ENCODE data around the gene MYH16. TPM values are rescaled to one million over a fixed set of nuclear protein-coding genes. Genes with fewer than 3 reads are reported as not detected.
"Not testable (repeated sequence)": the region's sequence is repeated elsewhere in the genome, so short reads cannot be mapped to it uniquely, and the experiment has no call there.

Gene MYH16
- total and polyA plus RNA-seq, 2 experiments from 2014 or later = not detected

DNA sequence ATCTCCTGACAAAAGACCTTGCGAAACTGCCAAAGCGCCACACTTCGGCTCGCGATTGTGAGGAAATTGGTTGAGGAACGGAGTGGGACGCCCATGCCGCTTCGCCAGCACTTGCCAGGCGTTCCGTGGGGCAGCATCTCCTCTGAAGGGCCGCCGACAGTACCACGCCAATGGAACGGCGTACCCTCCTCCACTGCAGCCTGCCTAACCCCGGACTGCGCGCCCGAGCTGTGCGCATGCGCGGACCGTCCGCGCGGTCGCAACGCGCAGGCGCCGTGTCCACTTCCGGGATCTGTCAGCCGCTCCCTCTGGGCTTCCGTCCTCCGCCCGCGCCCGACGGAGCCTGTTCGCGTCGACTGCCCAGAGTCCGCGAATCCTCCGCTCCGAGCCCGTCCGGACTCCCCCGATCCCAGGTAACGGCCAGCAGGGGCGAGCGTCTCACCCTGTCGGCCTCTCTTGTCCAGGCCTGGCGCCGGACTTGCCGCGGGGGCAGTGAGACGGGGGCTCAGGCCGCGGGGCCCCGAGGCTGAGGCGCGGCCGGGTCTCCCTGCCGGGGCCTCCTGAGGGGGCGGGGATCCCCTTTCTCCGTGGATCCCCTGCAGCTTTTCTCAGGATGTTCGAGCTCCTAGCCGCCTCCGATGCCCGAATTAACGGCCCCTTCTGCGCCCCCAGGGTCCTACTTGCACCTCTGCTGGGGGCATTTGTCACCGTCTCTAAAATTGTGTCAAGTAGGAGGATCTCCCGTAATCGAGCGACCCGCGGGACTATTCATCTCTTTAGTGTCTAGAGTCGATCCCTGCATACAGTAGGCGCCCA is 53.2 kb downstream of the MYH16 start, which contains the start of gene ARPC1A:
TSS of gene ARPC1A (plus strand) at position 307 of the 816 bp plus-strand sequence. CDS start 7,456 bp downstream, outside the sequence.
- Histone ChIP-seq H3K4me3 (peak within 1 kb of the TSS; percentile 99), H3K9me3 (ENCODE audit: low read depth) (no peaks in the 10 kb centered on the region), H3K9ac (peak within 1 kb of the TSS; percentile 98), H2AFZ (peak within 1 kb of the TSS; percentile 88), H3F3A (ENCODE audit: insufficient read depth) (peaks cover 38% of the 10 kb centered on the region), H3K4me1 (ENCODE audit: insufficient read depth) (peaks cover 38% of the 10 kb centered on the region), H3K79me2 (ENCODE audit: insufficient read depth) (peaks cover 57% of the 10 kb centered on the region), H4K20me1 (ENCODE audit: insufficient read depth) (0 out of 2 replicates have a peak, but pooled peaks cover 4% of the 10 kb centered on the region), H3K27ac (peak within 1 kb of the TSS; percentile 82), H3K4me2 (ENCODE audit: unreplicated experiment) (peak within 1 kb of the TSS; percentile 98), H3K9me2 (ENCODE audit: insufficient read depth) (no peaks in the 10 kb centered on the region), H3K36me3 (ENCODE audit: low read depth) (no peaks in the 10 kb centered on the region), H3K27me3 (replicated peaks; ENCODE audit: insufficient read depth) (no peaks in the 10 kb centered on the region)
- 1% methylated on average over 69 to 80 of the region's 82 CpGs for WGBS, 2 experiments (ENCODE audit: low coverage in 1 of 2, low lambda C conversion rate in 2 of 2, missing lambda C conversion rate in 2 of 2)
- in situ Hi-C loops (cut with MboI) = no loop called here
- DNase-seq = peak; percentile 99
- TF ChIP-seq EZH2 (IDR thresholded peaks at IDR 0.05; ENCODE audit: insufficient read depth, poor library complexity, severe bottlenecking) = no peak
- no peak for TF ChIP-seq EZH2phosphoT487 (IDR thresholded peaks at IDR 0.05; ENCODE audit: insufficient read depth, low read depth)

GRCh38 chr7:99326408-99326782 is 53.8 kb downstream of the MYH16 start:
- H3K9me3 ChIP-seq (ENCODE audit: low read depth) = no peaks in the 10 kb centered on the region
- peak overlapping the region; percentile 98 for H3K4me2 ChIP-seq (ENCODE audit: unreplicated experiment)
- DNase-seq = peak; percentile 40
- H3K79me2 ChIP-seq (ENCODE audit: insufficient read depth) = peaks cover 59% of the 10 kb centered on the region
- H3F3A ChIP-seq (ENCODE audit: insufficient read depth) = peaks cover 44% of the 10 kb centered on the region
- peak overlapping the region; percentile 82 for H3K27ac ChIP-seq
- peak overlapping the region; percentile 99 for H3K4me3 ChIP-seq
- H3K36me3 ChIP-seq (ENCODE audit: low read depth) = no peaks in the 10 kb centered on the region
- H3K9me2 ChIP-seq (ENCODE audit: insufficient read depth) = no peaks in the 10 kb centered on the region
- in situ Hi-C loops (cut with MboI) = no loop called here
- WGBS, 2 experiments (ENCODE audit: low coverage in 1 of 2, low lambda C conversion rate in 2 of 2, missing lambda C conversion rate in 2 of 2) = 2% methylated on average over 10 of the region's 10 CpGs
- 0 out of 2 replicates have a peak, but pooled peaks cover 4% of the 10 kb centered on the region for H4K20me1 ChIP-seq (ENCODE audit: insufficient read depth)
- H3K4me1 ChIP-seq (ENCODE audit: insufficient read depth) = peaks cover 44% of the 10 kb centered on the region
- TF ChIP-seq EZH2 (IDR thresholded peaks at IDR 0.05; ENCODE audit: insufficient read depth, poor library complexity, severe bottlenecking) (no peak), EZH2phosphoT487 (IDR thresholded peaks at IDR 0.05; ENCODE audit: insufficient read depth, low read depth) (no peak)
- peak overlapping the region; percentile 88 for H2AFZ ChIP-seq
- H3K9ac ChIP-seq = peak overlapping the region; percentile 98
- no peaks in the 10 kb centered on the region for H3K27me3 ChIP-seq (replicated peaks; ENCODE audit: insufficient read depth)

GRCh38 chr7:99330314-99330961 is 57.8 kb downstream of the MYH16 start:
- Histone ChIP-seq H3K4me2 (ENCODE audit: unreplicated experiment) (peak overlapping the region; percentile 81), H3K9ac (peak overlapping the region; percentile 62), H3K79me2 (ENCODE audit: insufficient read depth) (peaks cover 90% of the 10 kb centered on the region), H3K36me3 (ENCODE audit: low read depth) (peaks cover 23% of the 10 kb centered on the region), H3K4me3 (peak overlapping the region; percentile 47), H3F3A (ENCODE audit: insufficient read depth) (peaks cover 69% of the 10 kb centered on the region), H3K27ac (peak overlapping the region; percentile 82), H3K4me1 (ENCODE audit: insufficient read depth) (peaks cover 44% of the 10 kb centered on the region)
- H3K27me3 ChIP-seq (replicated peaks; ENCODE audit: insufficient read depth); H3K9me2 ChIP-seq (ENCODE audit: insufficient read depth); H4K20me1 ChIP-seq (ENCODE audit: insufficient read depth); H2AFZ ChIP-seq; in situ Hi-C loops (cut with MboI); H3K9me3 ChIP-seq (ENCODE audit: low read depth): not testable (repeated sequence)
- WGBS, 2 experiments (ENCODE audit: low coverage in 1 of 2, low lambda C conversion rate in 2 of 2, missing lambda C conversion rate in 2 of 2) = 44 to 48% methylated on average over 8 of the region's 8 CpGs
- DNase-seq = peak; percentile 92

DNA sequence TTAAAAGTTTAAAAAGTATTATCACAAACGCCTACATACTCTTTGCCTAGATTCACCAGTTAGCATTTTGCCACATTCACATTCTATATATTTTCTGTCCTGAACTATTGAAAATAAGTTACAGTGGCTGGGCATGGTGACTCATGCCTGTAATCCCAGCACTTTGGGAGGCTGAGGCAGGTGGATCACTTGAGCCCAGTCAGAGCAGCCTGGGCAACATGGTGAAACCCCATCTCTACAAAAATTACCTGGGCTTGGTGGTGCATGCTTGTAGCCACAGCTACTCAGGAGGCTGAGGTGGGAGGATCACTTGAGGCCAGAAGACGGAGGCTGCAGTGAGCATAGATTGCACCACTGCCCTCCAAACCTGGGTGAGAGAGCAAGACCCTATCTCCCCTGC is 58.4 kb downstream of the MYH16 start:
- peak overlapping the region; percentile 54 for H3K4me2 ChIP-seq (ENCODE audit: unreplicated experiment)
- 87 to 88% methylated on average over 2 of the region's 2 CpGs for WGBS, 2 experiments (ENCODE audit: low coverage in 1 of 2, low lambda C conversion rate in 2 of 2, missing lambda C conversion rate in 2 of 2)
- TF ChIP-seq EZH2 (IDR thresholded peaks at IDR 0.05; ENCODE audit: insufficient read depth, poor library complexity, severe bottlenecking) (no peak), EZH2phosphoT487 (IDR thresholded peaks at IDR 0.05; ENCODE audit: insufficient read depth, low read depth) (no peak)
- peak overlapping the region; percentile 47 for H3K4me3 ChIP-seq
- H3K9me2 ChIP-seq (ENCODE audit: insufficient read depth) = no peaks in the 10 kb centered on the region
- H3K27me3 ChIP-seq (replicated peaks; ENCODE audit: insufficient read depth) = no peaks in the 10 kb centered on the region
- in situ Hi-C loops (cut with MboI) = no loop called here
- H3K36me3 ChIP-seq (ENCODE audit: low read depth) = peaks cover 27% of the 10 kb centered on the region
- peaks cover 93% of the 10 kb centered on the region for H3K79me2 ChIP-seq (ENCODE audit: insufficient read depth)
- peaks cover 71% of the 10 kb centered on the region for H3F3A ChIP-seq (ENCODE audit: insufficient read depth)
- H3K4me1 ChIP-seq (ENCODE audit: insufficient read depth) = peaks cover 44% of the 10 kb centered on the region
- no peaks in the 10 kb centered on the region for H3K9me3 ChIP-seq (ENCODE audit: low read depth)
- H3K9ac ChIP-seq = peak overlapping the region; percentile 51
- DNase-seq = peak; percentile 46
- H4K20me1 ChIP-seq (ENCODE audit: insufficient read depth) = 0 out of 2 replicates have a peak, but pooled peaks cover 4% of the 10 kb centered on the region
- H3K27ac ChIP-seq = peak overlapping the region; percentile 82
- H2AFZ ChIP-seq = no peak overlapping the region

All from GM23248 (cell line).